NCI-H128 (cell line): Measurements from ENCODE around the gene SGTA.
A peak's percentile ranks its signal among the peaks of the same experiment; 100 is the strongest.
"Not testable (repeated sequence)": the region's sequence is repeated elsewhere in the genome, so short reads cannot be mapped to it uniquely, and the experiment has no call there.

ENCODE experiments used
- DNase-seq: peaks from one replicate; lab custom pipeline; 2025; ENCODE audit not compliant: unreplicated experiment; lab: John Stamatoyannopoulos, UW

The SGTA gene

DNA sequence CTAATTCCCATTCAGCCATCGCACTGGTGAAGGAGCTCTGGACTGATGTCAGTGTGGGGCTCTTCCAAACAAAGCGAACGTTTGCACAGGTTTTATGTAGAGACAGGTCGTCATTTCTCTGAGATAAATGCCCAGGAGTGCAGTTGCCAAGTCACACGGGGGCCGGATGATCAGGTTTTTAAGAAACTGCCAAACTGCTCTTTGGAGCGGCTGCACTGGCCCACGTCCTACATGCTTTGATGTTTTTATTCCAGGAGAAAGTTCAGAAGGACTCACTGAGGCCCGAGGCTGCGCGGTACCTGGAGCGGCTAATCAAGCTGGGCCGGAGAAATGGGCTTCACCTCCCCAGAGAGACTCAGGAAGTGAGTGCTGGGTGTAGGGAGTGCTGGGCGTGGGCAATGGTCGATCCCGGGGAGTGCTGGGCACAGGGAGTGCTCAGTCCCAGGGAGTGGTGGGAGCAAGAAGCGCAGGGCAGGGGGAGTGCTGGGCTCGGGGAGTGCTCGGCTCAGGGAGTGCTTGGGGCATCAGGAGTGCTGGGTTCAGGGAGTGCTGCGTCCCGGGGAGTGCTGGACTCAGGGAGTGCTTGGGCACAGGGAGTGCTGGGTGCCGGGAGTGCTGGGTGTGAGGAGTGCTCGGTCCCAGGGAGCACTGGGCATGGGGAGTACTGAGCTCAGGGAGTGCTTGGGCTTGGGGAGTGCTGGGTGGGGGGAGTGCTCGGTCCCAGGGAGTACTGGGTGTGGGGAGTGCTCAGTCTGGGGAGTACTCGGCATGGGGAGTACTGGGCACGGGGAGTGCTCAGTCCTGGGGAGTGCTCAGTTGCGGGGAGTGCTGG, 13.0 kb upstream of the SGTA start:
- no peak for DNase-seq

DNA sequence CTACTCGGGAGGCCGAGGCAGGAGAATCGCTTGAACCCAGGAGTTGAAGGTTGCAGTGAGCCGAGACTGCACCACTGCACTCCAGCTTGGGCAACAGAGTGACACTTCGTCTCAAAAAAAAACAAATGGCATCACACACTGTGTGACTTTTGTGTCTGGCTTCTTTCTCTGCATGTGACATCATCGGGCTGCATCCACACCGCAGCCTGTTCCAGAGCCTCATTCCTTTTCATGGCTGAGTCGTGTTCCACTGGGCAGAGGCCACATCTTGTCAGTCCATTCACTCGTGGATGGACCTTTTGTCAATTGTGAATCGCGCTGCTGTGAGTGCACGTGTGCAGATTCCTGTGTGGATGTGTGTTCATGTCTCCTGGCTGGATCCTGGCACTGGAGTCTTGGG, 10.5 kb upstream of the SGTA start:
- no peak for DNase-seq

DNA sequence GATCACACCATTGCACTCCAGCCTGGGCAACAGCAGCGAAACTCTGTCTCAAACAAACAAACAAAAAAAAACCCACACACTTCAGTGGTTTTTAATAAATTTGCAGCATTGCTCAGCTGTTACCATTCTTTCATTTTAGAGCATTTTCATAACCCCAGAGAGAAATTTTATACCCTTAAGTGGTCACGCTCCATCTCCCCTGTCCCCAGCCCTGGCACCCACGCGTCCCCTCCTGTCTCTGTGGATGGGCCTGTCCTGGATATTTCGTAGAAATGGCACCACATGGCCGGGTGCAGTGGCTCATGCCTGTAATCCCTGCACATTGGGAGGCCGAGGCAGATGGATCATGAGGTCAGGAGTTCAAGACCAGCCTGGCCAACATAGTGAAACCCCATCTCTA, 10.1 kb upstream of the SGTA start:
- DNase-seq, result no peak

DNA sequence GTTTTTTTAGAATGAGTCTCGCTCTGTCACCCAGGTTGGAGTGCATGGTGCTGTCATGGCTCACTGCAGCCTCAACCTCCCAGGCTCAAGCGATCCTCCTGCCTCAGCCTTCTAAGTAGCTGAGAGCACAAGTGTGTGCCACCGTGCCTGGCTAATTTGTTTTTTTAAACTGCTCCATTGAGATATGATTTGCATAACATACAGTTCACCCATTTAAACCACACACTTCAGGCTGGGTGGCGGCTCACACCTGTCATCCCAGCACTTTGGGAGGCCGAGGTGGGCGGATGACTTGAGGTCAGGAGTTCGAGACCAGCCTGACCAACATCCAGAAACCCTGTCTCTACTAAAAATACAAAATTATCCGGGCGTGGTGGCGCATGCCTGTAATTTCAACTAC, 9.6 kb upstream of the SGTA start:
- not testable (repeated sequence) for DNase-seq

DNA sequence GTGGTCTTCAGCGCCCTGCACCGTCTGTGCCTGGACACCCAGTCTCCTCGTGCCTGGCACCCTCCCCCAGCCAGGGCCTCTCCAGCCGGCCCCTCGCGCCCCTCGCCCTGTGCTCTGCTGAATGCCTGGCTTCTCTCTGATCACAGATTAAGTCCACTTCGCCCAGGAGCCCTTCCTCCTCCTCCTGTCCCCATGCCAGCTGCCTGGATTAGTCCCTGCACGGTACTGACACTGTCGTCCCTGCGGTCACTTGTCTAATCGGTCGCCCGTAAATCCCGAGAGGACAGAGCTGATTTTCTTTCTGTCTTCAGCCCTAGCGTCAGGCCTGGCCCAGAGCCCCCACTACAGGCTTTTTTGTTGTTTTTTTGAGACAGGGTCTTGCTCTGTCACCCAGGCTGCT, 8.8 kb upstream of the SGTA start:
- no peak for DNase-seq

DNA sequence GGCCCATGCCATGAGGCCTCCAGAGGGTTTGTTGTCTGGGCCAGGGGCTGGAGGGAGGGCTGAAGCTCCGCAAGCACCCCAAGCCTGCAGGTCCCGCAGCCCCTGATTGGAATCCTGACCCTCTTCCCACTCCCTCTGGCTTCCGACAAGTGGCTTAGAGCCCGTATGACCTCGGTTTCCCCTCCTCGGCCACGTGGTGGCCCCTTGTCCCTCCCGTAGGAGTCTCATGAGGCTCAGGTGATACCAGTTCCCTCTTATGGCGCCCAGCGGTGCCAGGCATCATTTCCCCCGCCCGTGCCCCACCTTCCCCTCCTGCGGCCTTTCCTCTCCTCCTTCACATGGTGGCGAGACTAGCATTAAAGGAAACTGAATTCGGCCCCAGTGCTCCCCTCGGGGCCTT, 8.4 kb upstream of the SGTA start:
- DNase-seq, result no peak

DNA sequence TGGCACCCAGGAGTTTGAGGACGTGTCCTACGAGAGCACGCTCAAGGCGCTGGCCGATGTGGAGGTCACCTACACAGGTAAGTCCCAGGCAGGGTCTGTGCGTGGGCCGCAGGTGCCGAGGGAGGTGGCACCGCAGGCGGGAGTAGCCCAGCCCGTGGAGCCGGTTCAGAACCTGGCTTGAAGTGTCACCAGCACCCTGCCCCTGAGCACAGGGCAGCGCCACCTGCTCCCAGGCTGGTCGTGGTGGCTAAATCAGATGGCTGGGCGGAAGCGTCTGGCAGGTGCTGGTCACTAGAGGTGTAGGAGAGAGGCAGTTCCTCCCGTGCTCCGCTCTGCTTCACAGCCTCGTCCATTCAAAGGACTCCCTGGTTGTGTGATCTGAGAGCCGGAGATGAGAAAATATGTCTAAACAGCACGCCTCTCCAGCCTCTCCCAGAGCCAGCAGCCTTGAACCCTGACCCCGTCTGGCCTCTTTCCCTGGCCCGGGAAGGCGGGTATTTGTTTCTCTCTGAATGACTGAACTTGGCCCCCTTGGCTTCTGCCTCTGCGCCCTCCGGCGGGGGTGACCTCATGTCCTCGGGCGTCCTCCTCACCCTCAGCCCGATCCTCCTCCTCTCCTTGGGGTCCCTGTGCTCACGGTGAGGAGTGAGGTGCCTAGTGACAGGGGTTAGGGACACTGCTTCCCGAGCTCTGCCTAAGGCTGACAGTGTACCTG, 7.6 kb upstream of the SGTA start:
- DNase-seq, result no peak

DNA sequence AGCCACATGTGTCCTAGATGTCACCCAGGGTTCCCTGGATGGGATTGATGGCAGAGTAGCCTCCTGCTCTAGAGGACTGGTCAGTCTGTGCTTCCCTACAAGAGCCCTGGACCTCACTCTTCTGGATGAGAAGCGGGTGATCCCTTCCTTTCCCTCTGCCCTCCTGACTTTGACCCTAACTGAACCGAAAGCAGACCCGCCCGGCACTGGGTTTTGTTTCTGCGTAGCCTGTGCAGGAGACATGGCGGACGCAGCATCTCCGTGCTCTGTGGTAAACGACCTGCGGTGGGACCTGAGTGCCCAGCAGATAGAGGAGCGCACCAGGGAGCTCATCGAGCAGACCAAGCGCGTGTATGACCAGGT, 7.1 kb upstream of the SGTA start:
- DNase-seq, result no peak

DNA sequence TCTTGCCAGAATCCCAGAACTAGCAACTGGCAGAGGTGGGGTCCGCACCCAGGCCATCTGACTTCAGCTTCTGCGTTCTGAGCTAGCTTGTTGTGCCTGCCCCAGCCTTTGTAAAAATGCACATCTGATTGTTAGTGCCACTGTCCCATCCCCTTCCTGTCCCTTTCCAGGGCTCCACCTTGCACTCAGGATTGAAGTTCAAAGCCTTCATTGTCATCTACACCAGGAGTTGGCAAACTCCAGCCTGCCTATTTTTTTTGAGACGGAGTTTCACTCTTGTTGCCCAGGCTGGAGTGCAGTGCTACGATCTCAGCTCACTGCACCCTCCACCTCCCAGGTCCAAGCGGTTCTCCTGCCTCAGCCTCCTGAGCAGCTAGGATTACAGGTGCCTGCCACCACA, 5.2 kb upstream of the SGTA start:
- DNase-seq, result no peak

DNA sequence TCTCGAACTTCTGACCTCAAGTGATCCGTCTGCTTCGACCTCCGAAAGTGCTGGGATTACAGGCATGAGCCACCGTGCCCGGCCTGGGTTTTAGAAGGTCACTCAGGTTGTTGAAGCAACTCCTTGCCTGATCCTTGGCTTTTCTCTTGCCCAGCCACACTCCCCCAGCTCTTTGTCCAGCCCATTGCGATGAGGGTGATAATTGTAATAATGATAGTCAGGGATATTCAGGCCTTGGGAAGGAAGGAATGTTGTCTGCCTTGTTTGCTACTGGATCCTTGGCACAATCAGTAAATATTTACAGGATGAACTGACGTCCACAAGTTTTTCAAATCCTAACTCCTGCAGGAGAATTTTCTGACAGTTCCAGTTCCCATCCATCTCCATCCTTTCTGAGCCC, 4.0 kb upstream of the SGTA start:
- no peak for DNase-seq

DNA sequence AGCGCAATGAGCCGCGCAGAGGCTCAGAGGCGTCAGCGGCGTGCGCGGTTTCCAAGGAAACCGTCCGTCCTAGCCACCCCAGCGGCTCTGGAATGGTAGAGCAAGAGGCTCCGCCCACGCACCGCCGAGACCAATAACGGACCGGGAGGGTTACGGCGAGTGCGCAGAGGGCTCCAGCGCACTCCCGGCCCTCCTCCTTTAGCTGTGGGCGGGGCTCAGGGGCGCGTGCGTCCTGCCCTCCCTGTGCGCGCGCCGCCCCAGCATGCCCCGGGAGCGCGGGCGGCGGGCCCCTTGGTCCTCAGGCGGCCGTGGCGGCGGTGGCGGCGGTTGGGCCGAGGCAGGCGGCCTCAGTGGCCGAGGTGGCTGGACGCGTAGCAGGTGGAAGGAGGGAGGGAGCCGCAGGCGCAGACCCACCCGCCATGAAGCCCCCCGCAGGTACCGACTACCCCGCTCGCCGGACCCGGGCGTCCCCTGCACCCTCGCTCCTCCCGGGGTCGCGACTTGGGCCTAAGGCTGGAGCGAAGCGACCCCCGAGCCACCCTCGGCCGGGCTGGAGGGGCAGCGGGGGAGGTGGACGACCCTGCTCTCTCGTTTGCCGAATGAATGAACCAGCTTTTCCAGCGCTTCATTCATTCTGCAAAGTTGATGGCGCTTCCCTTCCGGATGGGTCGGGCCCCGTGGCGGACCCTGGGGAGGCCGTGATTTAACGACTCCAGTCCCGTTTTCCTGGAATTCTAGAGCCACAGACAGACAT, 2.3 kb upstream of the SGTA start, which contains the start of gene THOP1:
TSS of gene THOP1 (plus strand) at position 260 of the 754 bp plus-strand sequence. CDS start at position 420, 160 bp downstream.
- DNase-seq, result peak; percentile 96

DNA sequence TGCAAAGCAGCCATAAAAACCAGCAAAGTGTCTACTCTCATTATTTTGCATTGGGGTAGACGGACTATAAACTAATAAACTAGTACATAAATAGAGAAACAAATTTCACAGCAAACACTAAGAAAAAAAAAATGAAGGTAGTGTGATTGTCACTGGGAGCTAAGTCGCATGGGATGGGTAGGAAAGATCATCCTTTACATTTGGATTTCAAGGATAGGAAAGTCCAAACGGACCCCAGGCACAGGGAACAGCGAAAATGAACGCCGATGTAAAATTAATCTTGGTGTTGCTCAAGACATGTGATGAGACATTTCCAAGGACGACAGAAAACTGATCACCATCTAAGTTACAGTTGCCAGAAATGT, 690 bp upstream of the SGTA start:
- DNase-seq, result no peak

DNA sequence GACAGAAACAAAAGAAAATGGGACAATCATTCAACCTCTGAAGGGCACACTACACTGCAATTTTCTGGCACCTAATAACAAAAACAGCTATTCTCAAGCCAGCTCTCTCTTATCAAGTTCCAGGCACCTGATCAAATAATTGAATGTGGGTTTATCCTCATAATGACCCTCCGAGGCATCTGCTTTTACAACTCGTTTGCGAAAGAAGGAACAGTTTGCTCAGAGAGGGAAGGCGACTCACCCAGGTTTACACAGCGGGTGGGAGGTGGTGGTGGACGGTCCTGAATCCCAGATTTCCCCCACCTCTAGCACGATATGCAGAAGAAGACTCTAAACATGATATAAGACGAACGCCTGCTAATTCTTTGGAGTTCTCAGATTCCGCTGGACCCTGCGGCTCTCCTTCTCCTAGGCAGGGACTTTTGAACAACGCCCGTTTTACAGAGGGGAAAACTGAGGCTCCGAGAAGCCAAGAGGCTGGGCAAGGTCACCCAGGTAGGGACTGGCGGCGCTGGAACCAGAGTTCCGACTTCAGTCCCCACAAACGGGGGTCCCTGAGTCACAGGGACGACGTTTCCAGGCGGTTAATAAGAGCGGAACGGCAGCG, 641 bp downstream of the SGTA start:
- no peak for DNase-seq

DNA sequence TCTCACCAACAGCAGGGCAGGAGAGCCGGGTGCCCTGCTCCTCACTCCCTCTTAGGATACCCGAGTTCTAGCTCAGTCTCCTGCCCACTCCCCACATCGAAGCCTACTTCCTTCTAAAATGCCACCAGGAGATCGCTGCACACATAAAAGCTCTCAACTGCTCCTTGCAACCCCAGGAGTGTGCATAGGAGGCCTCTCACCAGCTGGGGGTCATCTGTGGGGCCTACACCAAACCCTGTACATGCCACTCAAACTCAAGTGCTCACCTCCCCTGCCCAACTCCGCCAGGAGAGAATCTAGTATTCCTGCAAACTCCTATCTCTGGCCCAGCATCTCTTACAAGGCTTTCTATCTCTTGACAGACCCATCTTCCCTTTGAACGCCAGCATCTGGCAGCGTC, 2.8 kb downstream of the SGTA start:
- no peak for DNase-seq

DNA sequence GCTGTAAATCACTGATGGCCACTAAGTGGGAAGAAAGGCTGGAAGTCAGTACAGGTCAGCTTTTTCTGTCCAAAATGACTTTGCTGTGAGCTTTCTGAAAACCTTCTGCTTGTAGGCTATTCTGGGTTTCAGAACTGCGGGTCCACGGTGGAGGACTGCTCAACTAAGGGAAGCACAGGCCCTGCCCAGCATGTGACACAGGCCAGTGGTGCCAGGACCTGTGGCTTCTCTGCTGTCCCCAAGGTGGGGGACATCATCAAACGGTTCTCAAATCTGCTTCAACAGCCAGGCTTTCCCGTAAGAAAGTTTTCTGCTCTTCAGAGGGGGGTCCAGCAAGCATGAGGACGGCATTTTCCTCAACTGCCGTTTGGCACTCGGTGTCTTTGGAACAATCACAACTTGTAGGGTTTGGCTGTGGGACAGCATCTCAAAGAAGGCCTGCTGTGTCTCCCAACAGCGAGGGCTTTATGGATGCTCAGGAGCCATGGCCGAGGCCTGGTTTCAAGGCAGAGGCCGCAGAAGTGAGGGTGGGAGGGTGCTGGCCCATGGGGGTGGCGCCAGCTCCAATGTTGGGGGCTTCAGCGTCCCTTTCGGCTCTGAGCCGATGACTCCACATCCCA, 3.8 kb downstream of the SGTA start:
- no peak for DNase-seq

DNA sequence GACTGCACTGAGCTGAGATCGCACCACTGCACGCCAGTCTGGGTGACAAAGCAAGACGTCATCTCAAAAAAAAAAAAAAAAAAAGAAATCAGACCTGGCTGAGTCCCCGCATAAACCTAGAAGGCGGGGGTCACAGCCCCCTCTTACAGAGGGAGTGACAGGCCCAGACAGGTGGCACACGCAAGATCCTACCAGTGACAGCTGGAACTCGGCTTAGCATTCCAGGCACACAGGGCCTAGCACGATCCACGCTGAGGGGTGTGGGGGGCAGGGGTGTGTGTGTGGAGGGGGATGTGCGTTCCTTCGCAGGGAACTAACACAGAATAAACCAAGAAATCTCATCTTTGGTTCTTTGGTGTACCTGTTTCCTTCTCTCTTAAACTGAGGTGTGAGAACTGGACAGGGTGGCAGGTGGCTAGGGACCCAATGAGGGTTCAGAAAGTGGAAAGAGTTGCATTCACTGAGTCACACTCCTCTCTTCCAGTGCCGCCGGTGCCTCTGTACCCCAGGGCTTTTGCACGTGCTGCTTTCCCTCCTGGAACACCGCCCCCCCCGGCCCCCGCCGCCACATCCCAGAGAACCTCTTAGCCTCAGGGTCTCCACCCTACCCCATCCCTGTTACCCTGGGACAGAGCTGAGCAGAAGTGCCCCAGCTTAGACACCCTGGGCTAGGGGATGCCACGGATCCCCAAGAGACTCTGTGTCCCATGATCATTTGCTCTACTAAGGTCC, 5.0 kb downstream of the SGTA start:
- no peak for DNase-seq

DNA sequence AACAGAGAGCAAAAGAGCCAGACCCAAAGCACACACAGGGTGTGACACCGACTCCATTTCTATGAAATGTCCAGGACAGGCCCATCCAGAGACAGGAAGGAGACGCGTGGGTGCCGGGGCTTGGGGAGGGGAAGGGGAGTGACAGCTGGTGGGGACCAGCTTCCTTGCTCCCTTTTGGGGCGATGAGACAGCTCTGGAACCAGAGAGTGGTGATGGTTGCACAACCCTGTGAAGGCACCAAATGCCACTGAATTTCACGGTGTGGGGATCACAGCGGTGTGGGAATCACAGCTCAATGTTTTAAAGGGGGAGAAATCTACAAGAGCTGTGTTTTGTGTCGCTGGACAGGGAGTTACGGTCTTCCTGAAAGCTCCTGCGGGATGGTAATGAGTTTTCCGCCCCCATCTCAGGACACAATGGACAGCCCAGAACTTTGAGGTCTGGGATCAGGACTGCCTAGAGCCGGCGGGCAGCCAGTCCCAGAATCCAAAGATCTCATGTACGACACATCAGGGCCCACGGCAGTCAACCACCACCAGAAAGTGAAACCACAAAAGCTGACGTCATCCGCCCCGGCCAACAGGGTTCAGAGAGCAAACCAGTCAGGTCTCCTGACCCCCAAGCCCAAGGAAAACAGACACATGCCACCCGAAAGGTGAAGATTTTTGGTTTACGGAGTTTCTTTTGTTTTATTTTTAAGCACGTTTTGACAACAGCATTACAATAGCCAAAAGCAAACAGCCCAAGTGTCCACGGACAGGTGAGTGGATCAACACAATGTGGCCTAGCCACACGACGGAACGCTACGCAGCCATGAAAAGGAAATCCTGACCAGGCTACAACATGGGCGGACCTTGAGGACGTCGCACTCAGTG, 7.3 kb downstream of the SGTA start:
- DNase-seq, result no peak

DNA sequence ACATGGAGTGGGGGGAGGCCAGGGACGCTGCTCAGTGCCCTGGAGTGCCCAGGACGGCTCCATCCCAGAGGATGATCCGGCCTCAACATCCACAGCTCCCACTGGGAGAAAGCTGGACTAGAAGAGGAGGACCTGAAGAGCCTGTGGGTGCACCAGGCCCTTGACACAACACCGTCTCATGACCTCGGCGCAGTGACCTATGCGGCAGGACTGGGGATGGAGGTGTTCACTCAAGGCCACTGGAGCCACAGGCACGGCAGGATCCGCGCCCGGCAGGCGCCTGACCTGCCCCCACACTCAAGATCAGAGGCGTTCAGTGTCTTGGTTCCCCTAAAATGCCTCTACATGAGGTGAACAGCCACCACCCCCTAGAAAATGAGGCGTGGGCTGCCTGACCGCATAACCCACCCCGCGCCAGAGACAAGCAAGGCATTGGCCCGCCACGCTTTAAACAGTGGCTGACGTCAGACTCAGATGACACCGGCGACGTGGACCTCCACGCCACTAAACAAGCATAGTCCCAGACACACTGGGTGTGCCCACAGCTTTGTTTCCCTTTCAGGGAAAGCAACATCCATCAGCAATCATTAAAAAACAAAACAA, 8.0 kb downstream of the SGTA start:
- no peak for DNase-seq

DNA sequence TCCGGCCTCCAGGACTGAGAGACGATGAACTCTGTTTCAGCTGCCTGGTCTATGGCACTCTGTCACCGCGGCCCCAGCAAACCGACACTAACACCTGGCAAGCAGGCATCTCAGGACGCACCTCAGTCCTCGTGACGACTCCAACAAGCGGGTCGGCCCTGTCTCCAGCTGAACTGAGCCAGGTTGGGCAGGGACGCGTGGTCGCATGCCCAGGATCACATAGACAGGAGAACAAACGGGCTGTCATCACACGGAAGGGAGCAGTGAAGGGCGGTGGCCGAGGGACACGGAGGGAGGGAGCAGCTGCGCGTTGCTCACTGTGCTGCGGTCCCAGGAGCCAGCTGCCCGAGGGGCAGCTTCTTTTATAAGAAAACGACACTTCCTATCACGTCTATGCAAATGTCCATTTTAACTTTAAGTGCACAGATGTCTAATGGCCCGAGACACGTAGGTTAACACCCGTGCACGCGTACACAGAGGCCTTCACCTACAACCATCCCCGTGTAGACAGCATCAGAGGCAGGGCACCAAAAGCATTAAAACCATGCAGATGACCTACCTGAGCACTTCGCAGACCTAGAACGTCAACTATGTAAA, 8.9 kb downstream of the SGTA start:
- DNase-seq, result no peak
